ENCODE measurements around the gene SRPRA.

SRPRA gene

DNA sequence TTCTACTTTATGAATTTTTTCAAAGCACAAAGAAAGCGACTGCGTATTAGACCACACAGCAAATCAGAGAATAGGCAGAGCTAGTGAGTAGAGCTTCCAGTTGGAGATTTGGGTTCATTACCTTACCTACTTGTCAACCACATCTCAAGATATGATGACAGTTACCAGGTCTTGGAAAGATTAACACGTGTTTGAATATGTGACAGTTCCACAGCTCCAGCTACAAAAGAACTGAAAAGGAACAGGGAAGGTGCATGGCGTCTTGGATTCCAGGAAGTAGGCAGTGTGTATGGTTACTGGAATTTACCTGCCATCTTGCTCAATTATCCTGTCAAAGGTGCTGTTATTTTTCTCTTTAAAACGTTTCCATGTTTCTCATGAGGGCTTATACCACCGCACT lies 19.5 kb upstream of the SRPRA start:
- H3K4me2 ChIP-seq (ENCODE audit: low read depth, low read length, poor library complexity, severe bottlenecking), result no peak overlapping the region
- H3K27me3 ChIP-seq (ENCODE audit: low read length), result no peaks in the 10 kb centered on the region
- no peaks in the 10 kb centered on the region for H3K79me2 ChIP-seq (ENCODE audit: insufficient read depth, low read length)
- H4K20me1 ChIP-seq (ENCODE audit: low read depth, low read length), result no peaks in the 10 kb centered on the region
- H3K36me3 ChIP-seq (ENCODE audit: low read length), result no peaks in the 10 kb centered on the region
- no peaks in the 10 kb centered on the region for H3K9me2 ChIP-seq (replicated peaks; ENCODE audit: insufficient read depth, low read length)
- no peak overlapping the region for H3K4me3 ChIP-seq (ENCODE audit: insufficient read depth, low read length, poor library complexity, severe bottlenecking)
- no peak overlapping the region for H3K9ac ChIP-seq (ENCODE audit: low read length)
- no peaks in the 10 kb centered on the region for H3K9me3 ChIP-seq (ENCODE audit: insufficient read depth, low read length)
- H2AFZ ChIP-seq (ENCODE audit: low read depth, low read length, severe bottlenecking), result no peak overlapping the region
- TF ChIP-seq, protein P1, sequence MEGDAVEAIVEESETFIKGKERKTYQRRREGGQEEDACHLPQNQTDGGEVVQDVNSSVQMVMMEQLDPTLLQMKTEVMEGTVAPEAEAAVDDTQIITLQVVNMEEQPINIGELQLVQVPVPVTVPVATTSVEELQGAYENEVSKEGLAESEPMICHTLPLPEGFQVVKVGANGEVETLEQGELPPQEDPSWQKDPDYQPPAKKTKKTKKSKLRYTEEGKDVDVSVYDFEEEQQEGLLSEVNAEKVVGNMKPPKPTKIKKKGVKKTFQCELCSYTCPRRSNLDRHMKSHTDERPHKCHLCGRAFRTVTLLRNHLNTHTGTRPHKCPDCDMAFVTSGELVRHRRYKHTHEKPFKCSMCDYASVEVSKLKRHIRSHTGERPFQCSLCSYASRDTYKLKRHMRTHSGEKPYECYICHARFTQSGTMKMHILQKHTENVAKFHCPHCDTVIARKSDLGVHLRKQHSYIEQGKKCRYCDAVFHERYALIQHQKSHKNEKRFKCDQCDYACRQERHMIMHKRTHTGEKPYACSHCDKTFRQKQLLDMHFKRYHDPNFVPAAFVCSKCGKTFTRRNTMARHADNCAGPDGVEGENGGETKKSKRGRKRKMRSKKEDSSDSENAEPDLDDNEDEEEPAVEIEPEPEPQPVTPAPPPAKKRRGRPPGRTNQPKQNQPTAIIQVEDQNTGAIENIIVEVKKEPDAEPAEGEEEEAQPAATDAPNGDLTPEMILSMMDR (IDR thresholded peaks at IDR 0.05; ENCODE audit: insufficient read depth, low read length, poor library complexity, severe bottlenecking), result no peak
- no peak for TF ChIP-seq EZH2phosphoT487 (conservative IDR thresholded peaks at IDR 0.05; ENCODE audit: low read length)
- H3K27ac ChIP-seq (ENCODE audit: low read depth, low read length), result no peak overlapping the region
- no peaks in the 10 kb centered on the region for H3F3A ChIP-seq (ENCODE audit: insufficient read depth)

DNA sequence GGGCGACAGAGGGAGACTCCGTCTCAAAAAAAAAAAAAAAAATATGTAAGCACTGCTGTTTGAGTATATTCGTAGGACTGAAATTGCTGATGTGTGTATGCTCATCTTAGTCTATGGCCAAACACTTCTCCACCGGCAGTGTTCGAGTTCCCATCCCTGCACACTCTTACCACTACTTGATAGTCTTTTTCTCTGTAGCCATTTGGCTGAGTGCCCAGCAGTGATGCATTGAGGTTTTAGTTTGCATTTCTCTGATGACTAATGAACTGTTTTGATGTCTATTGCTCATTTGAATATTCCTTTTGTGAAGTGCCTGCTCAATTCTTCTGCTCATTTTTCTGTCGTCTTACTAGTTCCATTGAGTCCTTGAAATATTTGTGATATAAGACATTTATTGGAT lies 16.1 kb upstream of the SRPRA start:
- H3F3A ChIP-seq (ENCODE audit: insufficient read depth), result no peaks in the 10 kb centered on the region
- no peak overlapping the region for H3K4me3 ChIP-seq (ENCODE audit: insufficient read depth, low read length, poor library complexity, severe bottlenecking)
- no peak overlapping the region for H2AFZ ChIP-seq (ENCODE audit: low read depth, low read length, severe bottlenecking)
- no peak overlapping the region for H3K4me2 ChIP-seq (ENCODE audit: low read depth, low read length, poor library complexity, severe bottlenecking)
- no peaks in the 10 kb centered on the region for H3K36me3 ChIP-seq (ENCODE audit: low read length)
- no peaks in the 10 kb centered on the region for H3K27me3 ChIP-seq (ENCODE audit: low read length)
- no peaks in the 10 kb centered on the region for H3K9me3 ChIP-seq (ENCODE audit: insufficient read depth, low read length)
- H3K9me2 ChIP-seq (replicated peaks; ENCODE audit: insufficient read depth, low read length), result no peaks in the 10 kb centered on the region
- H4K20me1 ChIP-seq (ENCODE audit: low read depth, low read length), result no peaks in the 10 kb centered on the region
- no peak overlapping the region for H3K9ac ChIP-seq (ENCODE audit: low read length)
- TF ChIP-seq EZH2phosphoT487 (conservative IDR thresholded peaks at IDR 0.05; ENCODE audit: low read length), result no peak
- TF ChIP-seq, protein P1 (IDR thresholded peaks at IDR 0.05; ENCODE audit: insufficient read depth, low read length, poor library complexity, severe bottlenecking), result no peak
- H3K79me2 ChIP-seq (ENCODE audit: insufficient read depth, low read length), result no peaks in the 10 kb centered on the region
- no peak overlapping the region for H3K27ac ChIP-seq (ENCODE audit: low read depth, low read length)

DNA sequence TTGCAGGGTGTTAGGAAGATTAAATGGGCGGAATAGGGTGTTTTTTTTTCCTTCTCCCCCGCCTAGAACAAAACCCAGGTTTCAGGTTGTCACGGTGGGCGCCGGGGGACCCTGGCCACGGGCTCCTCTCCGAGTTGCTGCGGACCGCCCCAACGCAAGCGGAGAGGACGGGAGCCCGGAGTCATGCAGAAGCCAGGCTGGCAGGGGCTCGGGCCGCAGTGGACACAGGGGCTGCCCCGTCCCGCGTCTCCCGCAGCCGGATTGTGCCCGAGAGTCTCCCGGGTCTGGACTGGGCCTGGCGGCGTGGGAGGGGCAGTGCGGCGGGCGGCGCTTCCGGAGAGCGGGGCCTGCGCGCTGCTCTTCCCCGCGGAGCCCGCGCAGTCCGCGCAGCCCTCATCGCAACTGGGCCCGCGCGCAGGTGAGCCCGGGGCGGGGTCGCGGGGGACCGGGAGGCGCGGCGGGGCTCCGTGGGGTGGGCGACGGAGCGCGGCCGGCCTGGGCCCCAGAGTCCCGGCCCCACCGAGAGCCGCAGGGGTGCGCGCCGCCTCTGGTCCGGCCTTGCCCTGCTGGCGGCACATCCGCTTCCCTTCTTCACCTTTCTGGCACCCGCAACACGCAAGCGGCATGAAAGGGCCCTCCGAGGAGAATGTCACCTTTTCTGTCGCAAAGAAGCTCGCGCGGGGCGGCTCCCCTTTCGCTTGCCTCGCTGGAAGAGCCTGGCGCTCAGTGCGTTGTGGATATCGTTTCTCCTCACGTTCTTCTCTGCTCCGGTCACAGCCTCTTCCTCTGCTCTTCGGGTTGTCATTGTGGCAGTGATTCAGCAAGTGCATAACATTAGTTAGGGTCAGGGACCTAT lies 14.3 kb upstream of the SRPRA start, which contains the start of gene TIRAP:
Gene TIRAP, plus strand, starts transcription at position 358 of the 856 bp plus-strand sequence. CDS start 7,802 bp downstream, outside the sequence.
- Histone ChIP-seq H2AFZ (ENCODE audit: low read depth, low read length, severe bottlenecking) (peak within 1 kb of the TSS; percentile 89), H3K27ac (ENCODE audit: low read depth, low read length) (peak within 1 kb of the TSS; percentile 37; the same call in 1 of the 2 replicates)
- TF ChIP-seq, protein P1 (IDR thresholded peaks at IDR 0.05; ENCODE audit: insufficient read depth, low read length, poor library complexity, severe bottlenecking), result no peak
- no peak for TF ChIP-seq EZH2phosphoT487 (conservative IDR thresholded peaks at IDR 0.05; ENCODE audit: low read length)

More for the DNA sequence above, 14.3 kb upstream of the SRPRA start, which contains the start of gene TIRAP:
- Histone ChIP-seq H3K9me3 (ENCODE audit: insufficient read depth, low read length) (no peaks in the 10 kb centered on the region), H3K27me3 (ENCODE audit: low read length) (no peaks in the 10 kb centered on the region), H3K79me2 (ENCODE audit: insufficient read depth, low read length) (no peaks in the 10 kb centered on the region), H4K20me1 (ENCODE audit: low read depth, low read length) (no peaks in the 10 kb centered on the region), H3K9me2 (replicated peaks; ENCODE audit: insufficient read depth, low read length) (no peaks in the 10 kb centered on the region), H3F3A (ENCODE audit: insufficient read depth) (no peaks in the 10 kb centered on the region), H3K4me3 (ENCODE audit: insufficient read depth, low read length, poor library complexity, severe bottlenecking) (peak within 1 kb of the TSS; percentile 70), H3K4me2 (ENCODE audit: low read depth, low read length, poor library complexity, severe bottlenecking) (peak within 1 kb of the TSS; percentile 68), H3K9ac (ENCODE audit: low read length) (peak within 1 kb of the TSS; percentile 76), H3K36me3 (ENCODE audit: low read length) (no peaks in the 10 kb centered on the region)

Data from SU-DHL-6 (cell line).